COR-L47 (cell line): ENCODE measurements around the gene CXorf51A.
"Not testable (repeated sequence)": the region's sequence is repeated elsewhere in the genome, so short reads cannot be mapped to it uniquely, and the experiment has no call there.

Source experiments
- DNase-seq: peaks from one replicate; lab custom pipeline; 2025; lab: John Stamatoyannopoulos, UW

The CXorf51A gene

DNA sequence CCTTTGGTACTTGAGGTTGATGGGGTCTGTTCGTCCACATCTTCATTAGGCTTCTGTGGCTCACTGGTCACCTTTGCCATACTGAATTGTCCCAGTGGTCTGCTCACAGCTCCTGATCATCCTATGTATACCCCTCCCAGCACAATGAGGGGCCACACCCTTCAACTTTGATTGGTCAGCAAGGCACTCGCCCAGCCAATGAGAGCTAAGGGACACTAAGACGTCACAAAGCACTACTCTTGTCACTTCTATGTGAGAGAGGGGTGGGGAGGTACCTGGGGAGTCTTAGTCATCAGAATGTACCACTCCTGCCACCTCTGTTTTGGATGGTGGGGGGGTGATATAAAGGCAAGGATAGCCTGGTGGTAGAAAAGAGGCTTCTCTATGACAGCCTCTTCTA, at the start of gene CXorf51A:
Gene CXorf51A (minus strand): TSS at position 101 of the 400 bp plus-strand sequence. CDS start 21 bp downstream, at position 80.
- not testable (repeated sequence) for DNase-seq

DNA sequence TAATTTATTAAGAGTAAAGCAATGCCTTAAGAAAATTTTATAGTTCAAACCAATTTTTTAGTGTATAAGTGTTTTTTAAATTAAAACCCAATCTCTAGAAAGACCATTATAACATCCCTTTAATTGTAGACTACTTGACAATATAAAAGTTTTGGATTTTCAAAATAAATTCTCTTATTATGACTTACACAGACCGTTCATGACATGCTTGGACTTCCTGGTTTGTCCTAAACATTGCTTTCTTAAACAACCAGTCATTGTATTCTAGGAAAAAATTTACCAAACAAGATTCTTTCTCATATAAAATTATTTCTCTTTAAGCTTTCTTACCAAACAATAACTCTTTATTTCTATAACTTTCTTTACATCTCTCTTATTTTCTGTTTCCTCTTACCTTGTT, 49.0 kb upstream of the CXorf51A start:
- DNase-seq, result no peak

DNA sequence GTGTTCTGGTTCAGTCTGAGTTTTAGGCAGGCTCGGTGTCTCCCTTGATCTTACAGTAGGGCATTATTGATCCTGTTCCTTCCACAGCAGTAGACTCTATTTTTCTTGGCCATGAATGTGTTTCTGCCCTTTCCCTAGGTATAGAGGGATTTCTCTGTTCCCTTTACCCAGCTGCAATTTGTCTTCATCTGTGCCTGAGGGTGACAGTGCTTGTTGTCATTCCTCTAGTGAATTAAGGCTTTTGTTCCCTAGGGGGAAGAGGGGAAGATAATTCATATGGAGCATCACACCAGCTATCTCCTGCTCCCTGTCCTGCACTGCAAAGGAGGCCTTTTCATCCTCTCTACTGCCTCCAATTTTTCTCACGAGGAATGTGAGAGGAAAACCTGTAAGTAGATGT, 39.7 kb upstream of the CXorf51A start:
- DNase-seq, result no peak

DNA sequence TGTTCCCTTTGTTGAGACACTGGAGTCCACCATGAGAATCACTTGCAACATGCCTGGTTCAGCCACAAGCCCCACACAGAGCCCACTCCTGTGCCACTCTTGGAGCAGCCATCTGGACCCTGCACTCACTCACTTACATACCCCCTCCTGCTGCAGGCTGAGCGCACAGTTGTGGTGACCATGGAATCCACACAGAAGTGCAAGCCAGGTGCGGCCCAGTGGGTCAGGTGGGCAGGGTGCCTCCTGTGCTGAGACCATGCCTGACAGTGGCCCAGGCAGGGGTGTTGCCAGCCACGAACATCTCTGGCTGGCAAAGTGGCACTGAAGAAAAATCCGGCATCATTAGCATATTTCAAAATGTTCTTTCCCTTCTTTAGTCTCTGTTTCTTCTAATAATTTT, 17.4 kb upstream of the CXorf51A start:
- DNase-seq, result no peak

DNA sequence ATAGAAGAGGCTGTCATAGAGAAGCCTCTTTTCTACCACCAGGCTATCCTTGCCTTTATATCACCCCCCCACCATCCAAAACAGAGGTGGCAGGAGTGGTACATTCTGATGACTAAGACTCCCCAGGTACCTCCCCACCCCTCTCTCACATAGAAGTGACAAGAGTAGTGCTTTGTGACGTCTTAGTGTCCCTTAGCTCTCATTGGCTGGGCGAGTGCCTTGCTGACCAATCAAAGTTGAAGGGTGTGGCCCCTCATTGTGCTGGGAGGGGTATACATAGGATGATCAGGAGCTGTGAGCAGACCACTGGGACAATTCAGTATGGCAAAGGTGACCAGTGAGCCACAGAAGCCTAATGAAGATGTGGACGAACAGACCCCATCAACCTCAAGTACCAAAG, 5.1 kb downstream of the CXorf51A start, which contains the start of gene CXorf51B:
Gene CXorf51B (plus strand): TSS at position 301 of the 400 bp plus-strand sequence. CDS start 21 bp downstream, at position 322.
- not testable (repeated sequence) for DNase-seq
